Measurements from ENCODE around the gene TEAD1.
A peak's percentile ranks its signal among the peaks of the same experiment; 100 is the strongest.

TEAD1 gene

DNA sequence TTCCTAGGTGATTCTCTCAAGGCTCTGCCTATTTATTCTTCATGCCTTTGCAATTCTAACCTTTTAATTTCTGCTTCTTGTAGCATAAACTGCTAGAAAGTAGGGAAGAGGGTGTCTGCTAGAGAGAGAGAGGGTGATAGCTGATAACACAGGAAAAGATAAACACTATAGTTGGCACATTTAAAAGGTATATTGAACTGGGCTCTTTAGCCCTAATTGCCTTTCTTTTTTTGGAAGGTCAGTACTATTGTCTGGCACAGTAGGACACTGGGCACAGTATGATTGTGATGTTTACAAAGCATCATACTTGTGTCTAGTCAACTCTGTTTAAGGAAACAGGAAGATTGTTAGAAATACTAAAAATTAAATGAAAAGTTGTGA lies 33.3 kb downstream of the TEAD1 start:
- no peak for DNase-seq (ENCODE audit: low spot score)

DNA sequence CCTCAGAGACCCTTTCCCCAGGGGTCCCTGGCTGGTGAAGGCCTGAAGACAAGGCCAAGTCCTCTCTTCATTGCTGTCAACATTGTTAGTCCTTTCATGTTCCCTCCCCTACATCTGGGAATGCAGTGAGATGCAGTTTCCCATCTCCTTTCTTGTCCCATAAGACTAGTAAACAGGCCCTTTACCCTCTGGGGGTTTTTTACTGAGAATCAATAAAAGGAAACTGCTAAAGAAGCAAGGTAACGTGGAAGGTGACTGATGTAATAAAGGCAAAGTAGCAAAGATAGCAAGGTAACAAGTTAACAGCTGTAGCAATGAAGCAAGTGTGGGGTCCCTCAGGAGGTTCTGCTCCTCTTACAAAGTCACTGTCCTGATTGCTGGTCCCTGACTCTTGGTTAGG lies 37.3 kb downstream of the TEAD1 start:
- DNase-seq (ENCODE audit: low spot score) = no peak

DNA sequence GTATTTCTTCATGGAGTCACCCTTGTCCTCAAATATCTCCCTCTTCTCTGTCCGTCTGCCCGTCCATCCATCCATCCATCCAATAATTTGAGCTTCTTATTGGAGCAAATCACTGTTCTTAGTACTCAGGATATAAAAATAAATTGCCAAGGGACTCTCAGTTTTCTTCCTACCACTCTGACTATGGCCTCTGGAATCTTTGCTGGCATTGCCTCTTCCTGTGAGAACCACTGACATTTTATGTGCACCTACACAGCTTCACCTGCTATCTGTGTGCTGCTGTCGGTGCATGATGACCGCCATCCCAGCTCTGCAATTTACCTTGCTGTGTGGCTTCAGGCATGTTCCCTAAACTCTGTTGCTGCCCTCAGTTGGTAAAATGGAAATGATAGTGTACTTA lies 37.9 kb downstream of the TEAD1 start:
- no peak for DNase-seq (ENCODE audit: low spot score)

DNA sequence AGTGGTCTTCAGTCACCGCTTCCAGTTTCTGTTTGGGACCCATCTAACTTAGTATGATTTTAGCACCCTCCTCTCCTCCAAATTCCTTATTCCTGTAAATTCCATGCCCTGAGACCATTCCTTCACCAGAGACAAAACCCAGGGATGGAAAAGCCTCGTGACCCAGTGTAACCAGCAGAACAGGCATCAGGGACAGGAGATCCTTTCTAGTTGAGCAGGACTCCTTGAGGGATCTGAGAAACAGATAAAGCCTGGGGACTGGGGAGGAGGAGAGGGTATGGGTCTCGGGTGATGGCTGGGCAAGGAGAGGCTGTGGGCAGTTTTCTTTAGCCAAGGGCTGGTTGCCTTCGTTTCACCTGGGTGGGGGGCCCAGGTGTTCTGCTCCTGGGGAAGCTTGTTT lies 40.9 kb downstream of the TEAD1 start:
- DNase-seq (ENCODE audit: low spot score) = no peak

DNA sequence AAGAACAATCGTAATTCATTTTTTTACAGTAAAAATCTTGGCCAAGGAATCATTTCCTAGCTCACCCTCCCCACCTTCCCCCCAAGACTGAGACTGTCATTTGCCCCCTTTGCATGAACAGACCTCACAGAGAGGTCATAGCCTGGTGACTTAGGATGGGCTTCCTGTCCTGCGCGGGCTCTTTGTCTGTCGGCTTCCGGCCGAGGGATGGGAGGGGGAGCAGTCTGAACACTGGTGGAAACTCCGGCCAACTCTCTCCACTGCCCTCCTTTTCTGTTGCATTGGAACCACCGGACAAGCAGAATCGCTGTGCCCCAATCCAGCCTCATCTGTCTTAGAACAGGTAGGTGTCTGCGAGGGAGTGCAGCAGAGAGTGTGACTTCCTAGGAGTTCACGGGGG lies 41.7 kb downstream of the TEAD1 start:
- DNase-seq (ENCODE audit: low spot score) = no peak

DNA sequence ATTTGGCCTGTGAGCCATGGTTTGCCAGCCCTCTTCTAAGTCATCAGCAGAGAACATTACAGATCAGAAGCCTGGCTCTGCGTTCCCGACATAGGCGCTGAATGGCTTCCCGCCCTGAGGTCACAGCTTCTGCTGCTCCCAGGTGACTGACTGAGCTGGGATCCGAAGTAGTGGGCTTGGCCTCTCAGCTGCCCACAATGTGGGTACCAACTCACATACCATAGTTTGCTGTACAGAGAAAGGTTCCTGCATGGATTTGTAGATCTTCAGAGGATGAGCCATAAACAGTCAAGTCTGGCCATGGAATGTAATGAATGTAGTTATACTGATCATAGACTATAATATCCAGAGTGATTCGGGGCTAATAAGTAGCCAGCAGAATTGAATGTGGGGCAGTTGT lies 42.6 kb downstream of the TEAD1 start:
- DNase-seq (ENCODE audit: low spot score) = no peak

DNA sequence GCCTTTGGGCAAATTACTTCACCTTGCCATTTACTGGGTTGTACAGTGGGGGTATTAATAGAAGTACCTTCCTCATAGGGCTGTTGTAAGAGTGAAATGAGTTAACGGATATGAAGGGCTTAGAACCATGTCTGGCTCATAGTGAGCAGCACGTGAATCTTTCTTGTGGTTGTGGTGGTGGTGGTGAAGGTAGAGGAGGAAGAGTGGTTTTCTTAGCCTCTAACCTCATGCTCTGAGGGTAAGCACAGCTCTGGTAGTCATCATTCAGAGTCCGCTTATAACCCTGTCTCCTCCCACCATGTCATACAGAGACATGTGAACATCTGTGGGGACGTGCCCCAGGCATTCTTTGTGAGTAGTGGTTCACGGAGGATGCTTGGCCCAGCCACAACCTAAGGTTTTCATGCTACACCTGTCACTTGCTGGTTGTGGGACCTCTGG lies 43.6 kb downstream of the TEAD1 start:
- no peak for DNase-seq (ENCODE audit: low spot score)

DNA sequence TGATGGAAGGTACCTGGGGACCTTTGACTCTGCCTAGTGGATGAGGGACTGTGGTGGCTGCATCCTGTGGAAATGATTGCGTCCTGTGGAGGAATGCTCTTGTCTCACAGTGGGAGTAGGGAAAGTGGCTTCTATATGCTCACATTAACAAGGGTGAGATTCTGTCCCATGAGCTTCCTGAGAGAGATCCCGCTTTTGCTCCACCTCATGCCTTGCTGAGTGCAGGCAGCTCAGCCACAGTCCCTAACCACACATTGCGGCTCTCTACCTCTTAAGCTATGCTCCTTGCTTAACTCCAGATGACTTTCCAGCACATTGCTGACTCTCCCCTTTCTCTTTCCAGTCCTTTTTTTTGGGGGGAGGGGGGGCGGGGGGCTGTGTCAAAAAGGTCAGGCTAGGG lies 45.0 kb downstream of the TEAD1 start:
- DNase-seq (ENCODE audit: low spot score) = no peak

DNA sequence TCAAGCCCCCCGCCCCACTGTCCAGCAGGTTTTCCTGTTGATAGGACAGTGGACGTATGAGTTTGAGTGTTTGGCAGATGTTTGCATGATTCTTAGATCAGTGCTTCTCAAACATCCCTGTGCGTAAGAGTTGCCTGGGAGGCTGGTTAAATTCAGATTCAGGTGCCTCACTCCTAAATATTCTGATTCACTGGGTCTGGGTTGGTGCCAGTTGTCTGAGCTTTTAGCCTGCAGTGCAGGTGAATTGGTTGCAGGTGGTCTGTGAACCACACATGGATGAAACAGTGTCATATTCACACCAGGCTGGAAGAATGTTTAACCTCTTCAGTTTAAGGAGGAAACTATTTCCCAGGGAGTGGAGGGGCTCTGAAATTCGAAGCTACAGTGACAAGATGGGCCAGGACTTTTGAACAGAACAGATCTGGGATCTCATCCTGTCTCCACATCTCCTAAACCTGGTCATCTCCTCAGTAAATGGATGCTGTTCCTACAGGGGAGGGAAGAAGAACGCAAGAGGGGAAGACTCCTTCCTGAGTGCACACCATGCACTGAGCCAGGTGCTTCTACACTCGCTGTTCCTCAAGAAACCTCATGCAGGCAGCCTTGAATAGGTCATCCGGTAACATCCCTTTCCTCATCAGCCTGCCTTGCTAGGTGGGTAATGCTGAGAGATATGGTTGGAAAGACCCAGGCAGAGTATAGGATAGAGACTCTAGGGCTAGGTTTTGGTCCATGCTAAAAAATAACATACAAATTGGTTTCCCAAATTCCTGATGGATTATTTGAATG lies 47.8 kb downstream of the TEAD1 start:
- no peak for DNase-seq (ENCODE audit: low spot score)

DNA sequence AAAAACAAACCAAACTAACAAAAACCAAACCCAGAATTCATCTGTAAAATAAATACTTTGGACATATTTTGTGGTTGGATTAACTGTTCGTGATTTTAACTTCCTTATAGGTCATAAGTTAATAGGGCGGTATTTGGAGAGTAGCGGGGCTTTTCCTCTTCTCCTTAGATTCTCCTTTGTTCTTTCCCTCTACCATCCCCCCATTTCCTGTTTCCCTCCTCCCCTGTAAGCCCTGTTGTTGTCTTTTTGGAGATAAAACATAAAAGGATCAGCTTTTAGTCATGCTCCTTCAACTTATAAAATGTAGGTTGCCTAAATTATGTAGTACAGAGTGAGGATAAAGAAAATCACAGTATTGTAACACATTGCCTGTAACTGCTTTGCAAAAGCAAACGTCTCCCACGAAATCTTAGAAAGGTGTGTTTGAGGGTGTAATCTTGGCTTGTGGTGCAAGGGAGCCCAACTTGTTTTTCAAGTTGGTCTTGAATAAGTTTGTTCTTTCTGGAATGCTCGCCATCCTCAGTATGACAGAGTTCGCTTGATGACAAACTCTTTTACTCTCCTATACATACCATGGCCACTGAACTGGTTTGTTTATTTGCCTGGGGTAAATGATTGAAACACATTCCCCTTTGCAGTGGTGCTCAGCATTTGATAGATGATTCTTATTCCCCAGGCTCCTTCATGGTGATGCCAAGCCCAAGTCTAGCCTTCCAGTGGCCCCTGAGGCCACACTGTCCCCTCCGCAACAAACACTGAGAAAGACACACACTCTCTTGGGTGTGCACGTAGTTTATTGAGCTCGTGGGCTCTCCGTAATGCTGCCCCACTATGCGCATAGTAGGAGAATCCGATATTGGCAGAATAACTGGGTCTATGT lies 49.4 kb downstream of the TEAD1 start:
- DNase-seq (ENCODE audit: low spot score) = no peak

DNA sequence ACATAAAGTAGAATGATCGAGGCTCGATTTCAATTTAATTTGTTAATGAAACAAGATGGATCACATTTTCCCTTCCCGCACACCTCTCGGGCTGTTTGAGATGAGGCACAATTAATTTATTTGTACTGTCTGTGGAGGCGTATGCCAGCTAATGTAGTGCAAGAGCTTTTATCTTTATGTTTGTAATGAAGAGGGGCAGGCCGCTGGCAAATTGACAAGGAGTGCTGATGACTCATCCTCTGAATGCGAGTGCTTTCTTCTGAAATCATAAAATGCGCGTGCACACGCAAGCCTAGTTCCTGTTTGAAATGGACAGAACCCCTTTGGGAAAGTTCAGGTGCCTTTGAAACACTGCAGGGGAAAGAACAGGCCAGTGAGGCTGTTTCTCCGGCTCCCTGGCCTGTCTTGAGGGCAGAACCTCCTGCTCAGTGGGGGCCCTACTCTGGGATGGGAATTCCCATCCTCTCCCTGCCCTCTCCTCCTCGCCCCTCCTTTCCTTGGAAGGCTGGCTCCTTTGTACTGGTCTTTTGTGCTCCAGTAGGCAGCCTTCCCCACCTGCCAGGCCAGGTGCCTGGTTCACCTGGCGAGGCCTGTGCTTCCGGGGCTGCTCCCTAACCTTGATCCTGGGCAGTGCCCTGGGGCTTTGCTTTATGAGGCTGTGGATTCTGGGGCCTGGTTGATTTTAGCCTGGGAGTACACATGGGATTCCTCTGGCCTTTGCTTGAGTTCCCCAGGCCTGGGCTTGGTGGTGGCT lies 50.3 kb downstream of the TEAD1 start:
- DNase-seq (ENCODE audit: low spot score) = peak; percentile 14

DNA sequence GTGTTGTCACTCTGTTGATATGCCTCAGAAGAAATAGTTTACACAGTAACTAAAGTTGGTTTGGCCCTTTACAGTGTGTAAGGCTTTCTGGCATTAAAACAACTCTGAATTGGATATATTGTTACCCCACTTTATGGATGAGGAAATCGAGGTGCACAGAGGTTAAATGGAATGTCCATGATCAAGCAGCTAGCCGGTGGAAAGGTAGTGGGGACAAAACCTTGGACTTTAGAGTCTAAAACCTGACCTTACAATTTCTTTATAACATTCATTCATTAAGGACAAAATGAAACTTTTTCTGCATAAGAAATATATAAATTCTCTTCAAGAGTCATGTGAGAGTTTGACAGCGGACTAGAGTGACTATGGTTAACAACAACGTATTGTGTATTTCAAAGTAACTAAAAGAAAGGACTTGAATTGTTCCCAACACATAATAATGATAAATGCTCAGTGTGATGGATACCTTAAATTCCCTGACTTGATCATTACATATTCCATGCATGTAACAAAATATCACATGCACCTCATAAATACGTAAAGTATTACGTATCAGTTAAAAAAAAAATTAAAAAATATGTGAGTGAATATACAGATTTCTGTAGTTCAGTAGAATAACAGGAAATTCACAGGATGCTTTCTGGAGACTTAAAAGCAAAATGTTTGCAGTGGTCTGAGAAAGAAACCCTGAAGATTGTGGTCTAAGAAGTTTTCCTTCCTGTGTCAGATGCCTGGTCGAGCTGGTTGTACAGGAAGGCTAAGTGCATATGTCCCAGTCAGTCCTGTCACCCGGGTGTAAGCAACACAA lies 51.0 kb downstream of the TEAD1 start:
- DNase-seq (ENCODE audit: low spot score) = no peak

DNA sequence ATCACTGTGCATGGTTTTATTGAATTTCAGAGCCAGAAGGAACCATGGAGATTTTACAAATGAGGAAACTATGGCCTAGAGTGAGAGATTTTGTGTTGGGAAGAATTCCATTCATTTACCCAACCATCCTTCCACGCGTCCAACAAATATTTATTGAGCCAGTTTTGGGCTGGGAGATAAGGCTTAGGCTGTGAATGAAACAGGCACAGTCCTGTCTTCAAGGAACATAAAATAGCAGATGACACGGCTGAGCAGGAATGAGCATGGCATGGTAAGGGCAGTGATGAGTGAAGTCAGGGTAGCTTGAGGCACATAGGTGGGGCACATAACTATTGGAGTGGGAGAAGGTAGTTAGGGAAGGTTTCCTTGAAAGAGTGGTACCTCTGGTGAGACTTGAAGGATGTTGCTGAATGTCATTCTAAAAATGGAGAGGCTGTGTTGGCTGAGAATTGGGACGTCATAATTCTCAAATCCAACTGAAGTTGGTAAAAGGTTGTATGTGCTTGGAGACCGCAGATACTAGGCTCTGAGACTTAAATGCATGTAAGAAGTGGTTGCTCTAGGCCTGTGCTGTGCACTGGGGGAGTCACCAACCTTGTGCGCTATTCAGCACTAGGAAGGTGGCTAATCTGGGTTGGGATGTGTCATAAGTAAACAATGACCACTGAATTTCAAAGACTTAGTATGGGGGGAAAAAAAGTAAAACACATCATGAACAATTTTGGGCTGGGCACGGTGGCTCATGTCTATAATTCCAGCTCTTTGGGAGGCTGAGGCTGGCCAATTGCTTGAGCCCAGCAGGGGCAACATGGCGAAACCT lies 51.9 kb downstream of the TEAD1 start:
- no peak for DNase-seq (ENCODE audit: low spot score)

DNA sequence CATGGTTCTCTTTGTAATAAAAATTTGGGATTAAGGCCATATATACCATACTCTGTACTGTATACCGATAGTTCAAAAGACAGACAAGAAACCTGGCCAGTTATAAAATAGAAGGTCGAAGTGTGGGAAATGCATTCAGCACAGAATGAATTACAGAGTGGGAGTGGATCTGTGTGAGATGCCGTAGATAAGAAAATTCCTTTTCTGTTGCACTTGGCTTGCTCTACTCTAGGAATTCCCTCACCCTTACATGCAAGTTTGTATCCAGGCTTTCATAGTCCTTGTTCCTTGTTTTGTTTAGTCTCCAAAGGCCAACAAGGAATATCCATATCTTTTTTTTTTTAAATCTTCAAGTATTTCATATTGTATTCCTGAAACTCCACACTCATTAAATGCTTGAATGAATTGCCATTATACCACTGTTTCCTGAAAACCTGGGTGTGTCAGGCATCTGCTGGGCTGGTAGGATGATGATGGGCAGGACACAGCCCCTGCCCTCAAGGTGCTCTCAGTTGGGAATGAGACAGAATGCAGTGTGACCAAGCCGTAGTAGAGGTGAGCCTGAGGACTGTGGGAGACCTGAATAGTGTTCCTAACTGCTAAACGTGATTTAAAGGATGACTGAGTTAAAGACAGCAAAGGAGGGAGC lies 53.5 kb downstream of the TEAD1 start:
- no peak for DNase-seq (ENCODE audit: low spot score)

DNA sequence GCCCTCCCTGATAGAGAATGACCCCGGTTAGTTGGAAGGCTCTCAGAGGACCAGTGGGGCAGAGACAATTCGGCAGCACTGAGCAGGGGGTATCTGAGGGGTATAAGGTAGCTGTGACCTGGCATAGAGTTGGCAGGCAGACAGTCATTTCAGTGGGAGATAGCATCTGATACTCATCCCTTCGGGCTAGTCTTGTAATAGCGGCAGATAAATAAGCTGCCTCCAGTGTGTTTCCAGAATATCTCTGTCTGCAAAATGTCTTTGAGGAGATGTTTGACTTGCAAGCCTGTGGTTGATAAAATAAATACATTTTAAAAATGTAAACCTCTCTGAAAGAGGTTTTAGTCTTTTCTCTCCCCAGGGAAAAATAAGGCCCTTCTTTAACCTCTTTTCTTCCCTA lies 54.2 kb downstream of the TEAD1 start:
- no peak for DNase-seq (ENCODE audit: low spot score)

DNA sequence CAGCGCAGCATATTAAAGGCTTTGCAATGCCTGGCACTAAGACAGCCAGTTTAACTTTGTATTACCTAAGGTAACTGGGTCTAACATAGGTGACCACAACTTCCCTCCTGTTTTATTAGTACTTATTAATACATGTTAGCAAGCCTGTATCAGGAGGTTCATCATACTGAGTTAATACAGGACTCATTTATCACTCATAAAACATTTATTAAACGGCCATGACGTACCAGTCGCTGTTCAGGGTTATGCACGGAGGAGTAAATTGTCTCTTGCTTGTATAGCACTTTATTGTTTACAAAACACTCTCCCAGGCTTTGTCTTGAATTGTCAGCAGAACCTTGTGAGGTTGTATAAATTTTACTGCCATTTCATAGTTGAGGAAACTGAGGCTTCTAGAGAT lies 55.7 kb downstream of the TEAD1 start:
- DNase-seq (ENCODE audit: low spot score) = no peak

DNA sequence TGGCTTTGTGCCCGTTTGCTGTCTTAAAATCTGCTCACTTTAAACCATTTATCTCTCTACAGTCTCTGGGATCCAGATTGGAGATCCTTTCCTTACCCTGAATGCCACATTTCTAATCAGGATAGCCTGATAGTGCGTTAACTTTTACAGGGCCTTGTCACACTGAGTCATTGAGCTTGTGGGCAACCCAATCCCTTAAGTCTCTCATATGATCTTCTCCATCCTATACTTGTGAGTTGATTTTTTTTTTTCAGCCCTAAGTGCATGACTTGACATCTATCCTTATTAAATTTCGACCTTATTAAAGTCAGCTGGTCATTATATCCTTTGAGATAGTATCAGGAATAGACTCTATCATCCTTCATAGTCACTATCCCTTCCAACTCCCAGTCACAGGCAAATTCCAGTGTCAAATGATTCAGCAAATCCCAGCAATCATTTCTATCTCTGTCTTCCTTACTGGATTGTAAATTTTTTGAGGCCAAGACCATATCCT lies 57.7 kb downstream of the TEAD1 start:
- DNase-seq (ENCODE audit: low spot score) = no peak

DNA sequence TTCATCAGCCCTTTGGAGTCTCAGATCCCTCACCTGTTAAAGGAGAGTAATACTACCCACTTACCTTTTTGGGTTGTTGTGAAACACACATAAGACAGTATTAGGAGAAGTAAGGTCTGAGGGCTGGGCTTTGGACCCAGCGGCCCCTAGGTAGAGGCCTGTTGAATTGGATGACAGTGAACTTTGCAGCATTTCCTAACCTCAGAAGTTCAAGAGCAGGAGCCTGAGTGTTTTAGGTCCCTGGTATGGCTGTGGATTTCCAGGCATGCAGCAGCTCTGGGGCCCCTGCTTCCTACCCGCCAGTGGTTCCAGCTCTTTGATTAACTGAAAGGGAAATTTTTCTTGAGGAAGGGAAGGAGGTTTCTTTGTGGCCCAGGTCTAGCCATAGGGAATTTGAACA lies 58.9 kb downstream of the TEAD1 start:
- DNase-seq (ENCODE audit: low spot score) = no peak

DNA sequence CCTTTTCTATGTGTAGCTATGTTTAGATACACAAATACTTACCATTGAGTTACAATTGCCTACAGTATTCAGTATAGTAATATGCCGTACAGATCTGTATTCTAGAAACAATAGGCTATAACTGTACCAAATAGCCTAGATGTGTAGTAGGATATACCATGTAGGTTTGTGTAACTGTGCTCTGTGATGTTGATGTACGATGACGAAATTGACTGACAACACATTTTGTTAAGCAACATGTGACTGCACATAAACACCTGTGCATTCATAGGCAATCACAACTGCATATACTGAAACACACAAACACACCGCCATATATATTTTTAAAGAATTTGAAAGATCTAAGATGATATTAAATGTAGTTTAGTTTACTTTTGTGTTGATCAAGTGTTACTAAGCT lies 60.4 kb downstream of the TEAD1 start:
- DNase-seq (ENCODE audit: low spot score) = no peak

DNA sequence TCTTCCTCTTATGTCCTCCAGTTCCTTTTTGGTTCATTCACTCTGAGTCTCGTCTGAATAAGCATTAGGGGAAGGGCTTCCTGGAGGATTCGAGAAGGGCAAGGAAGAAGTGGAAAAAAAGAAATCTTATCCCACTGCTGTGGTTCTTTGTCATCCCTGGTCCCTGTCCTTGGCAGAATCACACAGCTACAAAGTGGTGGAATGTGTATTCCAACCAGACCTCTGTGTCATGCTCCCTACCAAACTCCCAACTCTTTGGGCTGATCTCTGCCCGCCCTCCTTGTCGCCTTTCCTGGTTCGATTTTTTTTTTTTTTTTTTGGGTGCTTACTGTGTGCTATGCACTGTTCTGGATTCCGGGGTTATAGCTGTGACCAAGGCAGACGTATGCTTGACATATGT lies 61.0 kb downstream of the TEAD1 start:
- DNase-seq (ENCODE audit: low spot score) = no peak

Data from Ammon's horn (tissue), 1 donor.